Stimulated activated naive B cell treated with anti-CD40 and anti-IgM and Interleukin-4, amounts not matched to agents 10 μg/mL and 1 μg/mL and 100 μg/mL, for 72 hours (primary cell): ENCODE measurements around the gene SLC24A4.
A peak's percentile ranks its signal among the peaks of the same experiment; 100 is the strongest.

Experiments used
- ATAC-seq, 2 donors: fragments of 150-1000 bp; cut with Tn5 transposase; replicated peaks; 2 replicates each; pipeline ENCODE4 v1.10.0; 2021; ENCODE audit warnings: moderate library complexity in 1 of 2
- DNase-seq: peaks from one replicate; pipeline ENCODE4 v3.0.0; 2021
- H3K27ac Mint-ChIP-seq: one replicate; pipeline ENCODE4 v1.8.0; 2022; ENCODE audit warnings: mild to moderate bottlenecking, mixed read lengths
- H3K27me3 Mint-ChIP-seq, 2 donors: one replicate each; pipeline ENCODE4 v1.8.0; 2022; ENCODE audit warnings: mixed read lengths in 2 of 2
- H3K36me3 Mint-ChIP-seq, 2 donors: one replicate each; pipeline ENCODE4 v1.8.0; 2022; ENCODE audit warnings: mixed read lengths in 2 of 2, mild to moderate bottlenecking in 1 of 2
- H3K4me1 Mint-ChIP-seq, 2 donors: one replicate each; pipeline ENCODE4 v1.8.0; 2022; ENCODE audit warnings: mixed read lengths in 2 of 2, mild to moderate bottlenecking in 1 of 2
- H3K4me3 Mint-ChIP-seq, 2 donors: one replicate each; pipeline ENCODE4 v1.8.0; 2022; ENCODE audit warnings: mild to moderate bottlenecking in 2 of 2, mixed read lengths in 2 of 2, moderate library complexity in 1 of 2
- H3K9me3 Mint-ChIP-seq, 2 donors: one replicate each; pipeline ENCODE4 v1.8.0; 2022; ENCODE audit warnings: mixed read lengths in 2 of 2, mild to moderate bottlenecking in 1 of 2

The SLC24A4 gene

DNA sequence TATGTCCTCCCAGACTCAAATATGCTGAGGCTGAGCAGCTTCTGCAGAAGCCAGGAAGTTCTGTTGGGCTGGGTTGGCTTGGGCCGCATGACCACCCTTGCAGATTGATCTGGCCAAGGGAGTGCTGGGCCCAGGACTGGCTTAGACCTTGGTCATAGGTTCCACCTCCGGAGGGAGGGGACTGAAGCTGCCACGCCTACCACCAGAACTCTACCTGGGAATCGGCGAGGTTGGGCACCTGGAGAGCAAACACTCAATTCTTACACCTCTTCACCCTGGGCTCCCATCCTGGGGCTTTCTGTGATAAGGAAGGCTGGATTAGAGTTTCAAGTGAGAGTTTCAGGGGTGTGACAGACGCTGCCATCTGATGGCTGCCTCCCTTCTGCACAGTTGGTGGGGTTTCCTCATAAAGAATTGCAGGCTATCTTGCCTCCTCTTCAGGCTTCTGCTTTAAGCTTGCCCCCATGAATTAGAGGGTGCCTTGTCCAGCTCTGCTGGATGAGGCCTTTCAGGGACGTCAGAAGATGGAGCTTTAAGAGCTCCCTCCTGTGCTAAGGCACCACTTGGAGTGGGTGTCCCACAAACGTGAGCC, 5.8 kb downstream of the SLC24A4 start:
- peaks cover 32 to 46% of the 10 kb centered on the region in 2 donors for H3K27me3 Mint-ChIP-seq

DNA sequence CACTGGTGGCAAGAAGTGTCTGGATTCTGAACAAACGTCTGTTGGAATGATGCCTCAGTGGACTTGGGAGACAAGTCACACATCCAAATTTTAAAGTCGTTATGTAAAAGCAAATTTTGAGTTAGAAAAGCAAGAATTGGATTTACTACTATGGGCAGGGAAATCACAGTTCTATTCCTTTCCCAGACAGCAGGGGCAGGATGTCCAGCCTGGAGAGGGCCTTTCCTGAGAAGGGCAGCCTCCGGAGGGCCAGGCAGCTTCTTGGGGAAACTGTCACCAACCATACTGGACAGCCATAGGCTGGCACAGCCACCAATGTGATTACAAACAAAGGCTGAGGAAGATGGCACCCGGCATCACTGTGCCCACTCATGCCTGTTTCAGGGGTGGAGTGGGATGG, 11.1 kb downstream of the SLC24A4 start:
- Mint-ChIP-seq H3K36me3 (no peaks in the 10 kb centered on the region), H3K9me3 (no peaks in the 10 kb centered on the region), H3K27ac (no peak overlapping the region), H3K4me1 (no peaks in the 10 kb centered on the region), H3K27me3 (peaks cover 14 to 42% of the 10 kb centered on the region in 2 donors), H3K4me3 (no peak overlapping the region)
- no peak for ATAC-seq
- no peak for DNase-seq

More for the DNA sequence above, 5.8 kb downstream of the SLC24A4 start:
- Mint-ChIP-seq H3K9me3 (no peaks in the 10 kb centered on the region), H3K27ac (no peak overlapping the region), H3K4me1 (peaks cover 0 to 7% of the 10 kb centered on the region in 2 donors), H3K36me3 (no peaks in the 10 kb centered on the region), H3K4me3 (no peak overlapping the region)
- ATAC-seq = no peak
- no peak for DNase-seq

- ATAC-seq (no peak), DNase-seq (no peak)
- Mint-ChIP-seq H3K9me3 (no peaks in the 10 kb centered on the region), H3K27me3 (peaks cover 22 to 53% of the 10 kb centered on the region in 2 donors), H3K4me3 (no peak overlapping the region), H3K36me3 (no peaks in the 10 kb centered on the region), H3K4me1 (no peaks in the 10 kb centered on the region), H3K27ac (no peak overlapping the region)
Observed at GRCh38 chr14:92336363-92336762, 13.4 kb downstream of the SLC24A4 start.

DNA sequence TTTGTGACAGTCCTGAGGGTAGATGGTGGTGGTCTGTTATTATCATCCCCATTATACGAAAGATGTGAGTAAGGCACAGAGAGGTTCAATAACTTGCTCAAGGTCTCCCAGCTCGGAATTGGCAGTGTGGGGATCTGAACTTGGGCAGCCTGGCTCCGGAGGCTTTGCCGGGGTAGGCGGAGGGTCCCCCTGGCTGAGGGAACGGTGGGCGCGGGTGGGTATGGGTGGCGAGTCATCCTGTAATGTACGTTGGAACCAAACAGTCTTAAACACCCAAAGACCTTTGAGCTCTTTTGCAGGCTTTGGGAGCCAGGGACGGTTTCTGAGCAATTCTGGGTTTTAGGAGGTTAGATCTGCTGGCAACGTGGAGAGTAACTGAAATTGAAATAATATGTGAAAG, 16.5 kb downstream of the SLC24A4 start:
- peaks cover 4 to 5% of the 10 kb centered on the region in 2 donors for H3K9me3 Mint-ChIP-seq
- H3K27ac Mint-ChIP-seq = no peak overlapping the region
- no peak overlapping the region for H3K4me3 Mint-ChIP-seq
- DNase-seq = no peak
- no peaks in the 10 kb centered on the region for H3K4me1 Mint-ChIP-seq
- ATAC-seq = no peak
- peaks cover 34 to 72% of the 10 kb centered on the region in 2 donors for H3K27me3 Mint-ChIP-seq
- no peaks in the 10 kb centered on the region for H3K36me3 Mint-ChIP-seq

- no peaks in the 10 kb centered on the region for H3K4me1 Mint-ChIP-seq
- peaks cover 4 to 5% of the 10 kb centered on the region in 2 donors for H3K9me3 Mint-ChIP-seq
- no peak overlapping the region for H3K4me3 Mint-ChIP-seq
- peaks cover 36 to 68% of the 10 kb centered on the region in 2 donors for H3K27me3 Mint-ChIP-seq
- DNase-seq = no peak
- H3K27ac Mint-ChIP-seq = no peak overlapping the region
- no peaks in the 10 kb centered on the region for H3K36me3 Mint-ChIP-seq
- ATAC-seq = no peak
Observed at GRCh38 chr14:92340071-92340470, 17.1 kb downstream of the SLC24A4 start.

GRCh38 chr14:92340931-92341330, 18.0 kb downstream of the SLC24A4 start:
- DNase-seq (no peak), ATAC-seq (peak in 1 of 2 donors; percentile 20)
- H3K4me1 Mint-ChIP-seq = no peaks in the 10 kb centered on the region
- H3K4me3 Mint-ChIP-seq = no peak overlapping the region
- H3K27ac Mint-ChIP-seq = no peak overlapping the region
- H3K9me3 Mint-ChIP-seq = peaks cover 4 to 5% of the 10 kb centered on the region in 2 donors
- no peaks in the 10 kb centered on the region for H3K36me3 Mint-ChIP-seq
- peaks cover 41 to 67% of the 10 kb centered on the region in 2 donors for H3K27me3 Mint-ChIP-seq

GRCh38 chr14:92341791-92342190, 18.8 kb downstream of the SLC24A4 start:
- Mint-ChIP-seq H3K9me3 (peaks cover 4 to 5% of the 10 kb centered on the region in 2 donors), H3K4me1 (no peaks in the 10 kb centered on the region), H3K36me3 (no peaks in the 10 kb centered on the region), H3K27ac (no peak overlapping the region), H3K27me3 (peaks cover 36 to 62% of the 10 kb centered on the region in 2 donors), H3K4me3 (no peak overlapping the region)
- DNase-seq = no peak
- ATAC-seq = no peak

DNA sequence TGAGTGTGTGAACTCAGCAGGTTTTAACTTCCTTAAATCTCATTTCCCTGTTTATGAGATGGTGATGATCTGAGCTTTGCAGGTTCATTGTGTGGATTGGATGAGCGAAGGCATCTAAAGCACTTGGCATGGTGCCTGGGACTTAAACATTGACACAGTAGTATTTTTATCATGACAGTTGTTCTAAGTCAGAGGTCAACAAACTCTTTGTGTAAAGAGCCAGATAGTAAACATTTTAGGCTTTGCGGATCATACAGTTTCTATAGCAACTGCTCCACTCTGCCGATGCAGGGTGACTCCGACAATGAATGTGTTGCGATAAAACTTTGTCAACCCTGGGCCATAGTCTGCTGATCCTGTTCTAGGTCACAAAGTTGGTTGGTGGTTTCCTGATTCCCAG, 25.2 kb downstream of the SLC24A4 start:
- peaks cover 32 to 39% of the 10 kb centered on the region in 2 donors for H3K27me3 Mint-ChIP-seq
- no peaks in the 10 kb centered on the region for H3K4me1 Mint-ChIP-seq
- DNase-seq = no peak
- H3K9me3 Mint-ChIP-seq = peaks cover 4 to 5% of the 10 kb centered on the region in 2 donors
- no peaks in the 10 kb centered on the region for H3K36me3 Mint-ChIP-seq
- no peak overlapping the region for H3K4me3 Mint-ChIP-seq
- no peak overlapping the region for H3K27ac Mint-ChIP-seq
- no peak for ATAC-seq

DNA sequence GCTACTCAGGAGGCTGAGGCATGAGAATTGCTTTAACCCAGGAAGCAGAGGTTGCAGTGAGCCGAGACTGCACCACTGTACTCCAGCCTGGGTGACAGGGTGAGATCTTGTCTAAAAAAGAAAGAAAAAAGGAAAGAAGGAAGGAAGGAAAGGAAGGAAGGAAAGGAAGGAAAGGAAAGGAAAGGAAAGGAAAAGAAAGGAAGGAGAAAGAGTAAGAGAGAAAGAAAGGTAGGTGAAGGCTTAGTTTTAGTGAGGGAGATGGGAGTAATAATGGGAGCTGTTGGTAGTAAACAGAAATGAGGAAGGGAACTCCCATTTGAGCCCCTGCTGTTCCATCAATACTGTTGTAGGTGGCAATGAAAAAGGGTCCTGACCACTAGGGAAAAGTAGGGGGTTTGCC, 28.8 kb downstream of the SLC24A4 start:
- Mint-ChIP-seq H3K36me3 (no peaks in the 10 kb centered on the region), H3K27me3 (peaks cover 20 to 32% of the 10 kb centered on the region in 2 donors), H3K9me3 (no peaks in the 10 kb centered on the region), H3K4me1 (no peaks in the 10 kb centered on the region), H3K4me3 (no peak overlapping the region), H3K27ac (no peak overlapping the region)
- DNase-seq (no peak), ATAC-seq (no peak)

DNA sequence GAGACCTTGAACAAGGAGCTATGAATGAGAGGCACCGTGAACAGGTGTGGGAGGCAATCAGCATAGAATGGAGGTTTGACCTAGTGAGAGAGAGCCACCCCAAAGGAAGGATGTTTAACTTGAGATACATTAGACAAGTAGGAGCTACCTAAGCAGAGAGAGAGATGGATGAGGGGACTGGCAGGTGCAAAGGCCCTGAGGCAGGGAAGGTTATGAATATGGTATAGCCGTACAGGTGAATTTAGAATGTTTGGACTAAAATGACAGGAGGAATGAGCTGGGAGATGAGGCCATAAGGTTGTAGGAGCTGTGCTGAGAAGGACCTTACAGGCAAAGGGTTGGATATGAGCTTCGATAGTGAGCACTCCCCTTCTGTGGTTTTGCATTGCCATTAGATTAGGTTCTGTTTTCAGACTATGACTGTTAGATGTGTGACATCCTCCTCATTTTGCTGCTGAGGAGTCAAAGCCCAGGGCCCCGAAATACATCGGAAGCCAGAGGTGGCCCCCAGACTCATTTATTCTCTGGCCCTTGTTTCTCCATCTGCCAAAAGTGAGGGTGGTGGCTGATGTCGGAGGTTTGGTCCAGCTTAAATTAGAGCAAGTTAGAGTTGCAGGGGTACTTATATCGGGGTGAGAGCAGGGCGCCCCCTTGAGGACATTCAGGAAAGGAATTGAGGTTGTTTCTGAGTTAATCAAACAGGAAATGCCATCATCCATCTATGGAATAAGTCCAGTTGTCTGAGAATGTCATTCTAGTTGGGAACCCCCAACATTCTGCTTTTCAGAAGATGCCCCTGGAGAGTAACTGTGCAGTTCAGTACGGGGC, 29.4 kb downstream of the SLC24A4 start:
- ATAC-seq = no peak

DNA sequence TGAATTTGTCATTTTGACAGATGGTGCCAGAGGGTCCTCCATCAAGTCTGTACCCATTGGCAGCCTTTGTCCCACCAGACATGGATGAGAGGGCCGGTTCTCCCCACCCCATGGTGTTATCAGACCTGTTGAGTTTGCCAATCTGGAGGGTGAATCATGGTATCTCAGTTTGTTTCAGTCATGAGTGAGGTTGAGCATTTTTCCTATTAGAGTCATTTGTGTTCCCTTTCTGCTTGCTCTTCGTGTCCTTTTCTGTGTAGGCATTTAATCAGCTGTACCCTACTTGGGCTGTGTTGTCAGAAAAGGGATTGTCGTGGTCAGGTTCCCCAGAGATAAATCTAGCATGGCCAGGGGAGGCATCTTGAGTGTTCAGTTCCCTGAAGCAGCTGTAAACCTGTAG, 30.5 kb downstream of the SLC24A4 start:
- DNase-seq (no peak), ATAC-seq (no peak)
- H3K4me3 Mint-ChIP-seq = no peak overlapping the region
- H3K27me3 Mint-ChIP-seq = peaks cover 20 to 35% of the 10 kb centered on the region in 2 donors
- no peaks in the 10 kb centered on the region for H3K9me3 Mint-ChIP-seq
- H3K4me1 Mint-ChIP-seq = no peaks in the 10 kb centered on the region
- H3K27ac Mint-ChIP-seq = no peak overlapping the region
- H3K36me3 Mint-ChIP-seq = no peaks in the 10 kb centered on the region

More for the DNA sequence above, 29.4 kb downstream of the SLC24A4 start:
- H3K4me3 Mint-ChIP-seq = no peak overlapping the region
- H3K36me3 Mint-ChIP-seq = no peaks in the 10 kb centered on the region
- peaks cover 20 to 32% of the 10 kb centered on the region in 2 donors for H3K27me3 Mint-ChIP-seq
- no peak for DNase-seq
- no peak overlapping the region for H3K27ac Mint-ChIP-seq
- H3K4me1 Mint-ChIP-seq = no peaks in the 10 kb centered on the region
- no peaks in the 10 kb centered on the region for H3K9me3 Mint-ChIP-seq

GRCh38 chr14:92356677-92357076, 33.7 kb downstream of the SLC24A4 start:
- Mint-ChIP-seq H3K27me3 (peaks cover 20 to 39% of the 10 kb centered on the region in 2 donors), H3K27ac (peak overlapping the region; percentile 33), H3K9me3 (no peaks in the 10 kb centered on the region), H3K4me3 (no peak overlapping the region), H3K4me1 (no peaks in the 10 kb centered on the region), H3K36me3 (no peaks in the 10 kb centered on the region)
- no peak for ATAC-seq
- DNase-seq = no peak

- no peaks in the 10 kb centered on the region for H3K4me1 Mint-ChIP-seq
- no peak for ATAC-seq
- no peaks in the 10 kb centered on the region for H3K36me3 Mint-ChIP-seq
- DNase-seq = no peak
- no peak overlapping the region for H3K4me3 Mint-ChIP-seq
- H3K27ac Mint-ChIP-seq = no peak overlapping the region
- H3K9me3 Mint-ChIP-seq = no peaks in the 10 kb centered on the region
- peaks cover 25 to 46% of the 10 kb centered on the region in 2 donors for H3K27me3 Mint-ChIP-seq
Observed at GRCh38 chr14:92360651-92361370, 37.8 kb downstream of the SLC24A4 start.

GRCh38 chr14:92362781-92363235, 39.8 kb downstream of the SLC24A4 start:
- no peak for DNase-seq
- Mint-ChIP-seq H3K4me1 (no peaks in the 10 kb centered on the region), H3K9me3 (no peaks in the 10 kb centered on the region), H3K36me3 (no peaks in the 10 kb centered on the region), H3K27me3 (peaks cover 25 to 54% of the 10 kb centered on the region in 2 donors), H3K4me3 (no peak overlapping the region), H3K27ac (no peak overlapping the region)
- no peak for ATAC-seq
